G401 (cell line): Measurements from ENCODE around the gene GMDS. TPM values are rescaled to one million over a fixed set of nuclear protein-coding genes. Genes with fewer than 3 reads are reported as not detected.
A peak's percentile ranks its signal among the peaks of the same experiment; 100 is the strongest.

Source experiments
- DNase-seq: peaks from one replicate; pipeline ENCODE4 v3.0.0-alpha.2; 2015; ENCODE audit warnings: low spot score
- in situ Hi-C: cut with HindIII; loops from 2 replicates; pipeline ENCODE4 v1.10.0; 2016; ENCODE audit warnings: low sequenced_read_pairs, mixed read lengths
- total RNA-seq: library from RNA; depleted of rRNA; stranded (reverse); fragments of >200 nt; shearing (Covaris generic); gene quantifications from 2 replicates; pipeline ENCODE4 v1.2.3, GENCODE V29; 2014

The GMDS gene
- total RNA-seq, 1 experiment from 2014 or later = 5.8 TPM

DNA sequence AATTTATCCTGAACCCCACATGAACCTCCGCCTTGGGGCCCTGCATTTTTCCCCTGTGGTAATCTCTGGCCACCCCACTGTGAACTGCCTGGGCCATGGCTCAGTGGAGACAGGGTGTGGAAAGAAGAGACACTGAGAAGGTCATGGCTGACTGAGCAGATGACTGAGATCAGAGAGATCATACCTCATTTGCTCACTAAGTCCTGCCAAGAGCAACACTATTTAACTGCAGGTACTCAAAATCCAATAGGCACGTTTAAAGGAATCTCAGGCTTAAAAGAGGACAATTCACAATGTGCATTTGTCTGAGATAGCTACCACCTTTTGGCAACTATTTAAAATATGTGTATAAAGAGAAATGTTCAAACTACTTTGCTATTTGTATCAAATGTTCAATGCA lies 305.0 kb downstream of the GMDS start:
- in situ Hi-C loops = no loop called here
- DNase-seq = no peak

DNA sequence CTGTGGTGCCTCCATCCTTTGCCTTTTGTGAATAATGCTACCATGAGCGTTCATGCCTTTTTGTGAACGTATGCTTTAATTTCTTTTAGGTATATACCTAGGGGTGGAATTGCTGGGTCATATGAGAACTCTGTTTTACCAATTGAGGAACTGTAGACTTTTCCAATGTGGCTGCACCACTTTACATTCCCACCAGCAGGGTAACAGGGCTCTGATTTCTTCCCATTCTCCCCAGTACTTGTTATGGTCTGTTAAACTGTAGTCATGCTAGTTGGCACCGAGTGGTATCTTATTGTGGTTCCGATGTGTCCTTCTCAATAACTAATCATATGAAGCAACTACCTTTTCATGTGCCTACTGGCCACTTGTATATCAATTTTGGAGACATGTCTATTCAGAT lies 312.1 kb downstream of the GMDS start:
- no peak for DNase-seq
- in situ Hi-C loops = no loop called here

DNA sequence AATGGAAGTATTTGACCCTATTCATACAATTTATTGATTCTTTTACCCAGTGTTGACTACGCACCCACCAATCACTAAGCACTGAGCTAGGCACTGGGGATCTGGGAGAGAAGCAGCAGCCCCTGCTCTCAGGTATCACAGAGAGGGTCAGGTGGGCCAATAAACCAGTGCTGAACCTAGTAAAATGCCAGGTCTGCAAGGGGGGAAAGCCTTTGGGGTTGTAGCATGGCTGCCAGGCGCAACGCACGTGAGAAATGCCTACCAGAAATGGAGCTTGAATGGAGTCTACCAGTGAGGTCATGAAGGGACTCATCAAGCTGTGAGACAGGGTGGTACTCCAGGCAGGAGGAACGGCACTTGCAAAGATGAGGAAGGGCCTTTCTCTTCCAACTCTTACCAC lies 313.6 kb downstream of the GMDS start:
- no peak for DNase-seq
- in situ Hi-C loops = no loop called here

DNA sequence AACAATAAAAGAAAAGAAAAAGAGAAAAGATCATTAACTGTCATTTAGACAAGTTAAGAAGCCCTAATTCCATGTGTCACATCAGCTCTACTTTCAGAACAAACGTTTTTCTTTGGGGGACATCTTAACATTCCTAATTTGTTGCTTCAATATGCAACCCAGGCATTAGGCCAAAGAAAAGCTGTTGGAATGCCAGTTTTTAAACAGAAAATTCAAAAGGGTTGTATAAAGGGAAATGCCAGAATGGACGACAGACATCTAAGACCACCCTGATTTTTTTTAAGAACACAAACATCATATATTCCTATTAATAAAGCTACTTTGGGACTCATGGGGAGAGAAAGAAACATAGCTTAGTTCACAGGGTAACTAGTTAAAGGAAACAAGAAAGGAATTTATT lies 315.0 kb downstream of the GMDS start:
- peak; percentile 19 for DNase-seq
- in situ Hi-C loops = no loop called here

DNA sequence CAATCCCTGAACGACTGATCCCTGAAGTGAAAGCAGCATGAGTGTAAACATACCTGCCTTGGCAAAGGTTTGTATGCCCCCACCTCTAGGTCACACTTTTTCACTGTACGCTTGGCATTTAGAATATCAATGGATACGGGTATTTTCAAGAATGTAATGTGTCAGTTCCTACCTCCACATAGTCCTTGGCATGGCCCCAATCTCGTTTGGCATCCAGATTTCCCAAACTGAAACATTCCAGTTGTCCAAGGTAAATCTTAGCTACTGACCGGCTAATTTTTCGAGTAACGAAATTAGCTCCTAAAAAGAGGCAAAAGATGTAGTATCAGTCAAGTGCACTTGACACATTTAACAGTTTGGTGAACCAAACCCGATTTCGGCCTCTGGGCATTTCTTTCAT lies 315.5 kb downstream of the GMDS start:
- in situ Hi-C loops = no loop called here
- DNase-seq = no peak

DNA sequence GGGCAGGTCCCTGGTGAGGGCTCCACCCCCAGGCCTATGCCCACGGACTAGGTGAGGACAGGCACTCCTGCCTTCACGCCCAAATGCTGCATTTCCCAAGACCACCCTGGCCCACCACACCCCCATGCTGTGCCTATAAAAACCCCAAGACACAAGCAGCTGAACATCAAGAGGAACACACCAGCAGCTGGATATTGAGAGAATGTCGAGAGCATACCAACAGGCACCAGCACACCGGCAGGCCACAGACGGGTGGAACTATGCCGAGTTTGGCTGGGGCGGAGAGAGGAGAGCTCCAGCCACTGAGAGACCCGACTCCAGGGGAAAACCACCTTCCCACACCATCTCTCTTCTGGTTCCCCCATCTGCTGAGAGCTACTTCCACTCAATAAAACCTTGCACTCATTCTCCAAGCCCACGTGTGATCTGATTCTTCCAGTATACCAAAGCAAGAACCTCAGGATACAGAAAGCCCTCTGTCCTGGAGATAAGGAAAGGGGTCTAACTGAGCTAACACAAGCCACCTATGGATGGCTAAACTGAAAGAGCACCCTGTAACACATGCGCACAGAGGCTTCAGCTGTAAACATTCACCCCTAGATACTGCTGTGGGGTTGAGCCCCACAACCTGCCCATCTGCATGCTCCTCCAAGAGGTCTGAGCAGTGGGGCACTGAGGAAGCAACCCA lies 319.5 kb downstream of the GMDS start:
- no peak for DNase-seq
- in situ Hi-C loops = no loop called here

DNA sequence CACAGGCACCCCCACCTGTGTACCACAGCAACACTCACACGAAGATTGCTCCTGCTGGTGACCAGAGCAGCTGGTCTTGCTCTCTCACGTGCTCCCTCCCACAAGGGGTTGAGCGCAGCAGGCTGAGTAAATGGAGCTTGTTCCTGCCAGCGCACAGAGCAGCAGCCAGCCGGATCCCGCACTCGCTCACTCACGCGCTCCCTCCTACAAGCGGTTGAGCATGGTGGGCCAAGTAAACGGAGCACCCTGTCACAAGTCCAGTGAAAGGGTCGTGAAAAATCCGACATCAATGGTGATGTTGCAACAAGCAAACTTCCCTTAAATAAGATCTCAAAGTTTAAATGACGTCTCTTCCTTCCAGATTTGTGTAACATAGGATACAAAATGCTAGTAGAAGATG lies 322.0 kb downstream of the GMDS start:
- no peak for DNase-seq
- in situ Hi-C loops = no loop called here

DNA sequence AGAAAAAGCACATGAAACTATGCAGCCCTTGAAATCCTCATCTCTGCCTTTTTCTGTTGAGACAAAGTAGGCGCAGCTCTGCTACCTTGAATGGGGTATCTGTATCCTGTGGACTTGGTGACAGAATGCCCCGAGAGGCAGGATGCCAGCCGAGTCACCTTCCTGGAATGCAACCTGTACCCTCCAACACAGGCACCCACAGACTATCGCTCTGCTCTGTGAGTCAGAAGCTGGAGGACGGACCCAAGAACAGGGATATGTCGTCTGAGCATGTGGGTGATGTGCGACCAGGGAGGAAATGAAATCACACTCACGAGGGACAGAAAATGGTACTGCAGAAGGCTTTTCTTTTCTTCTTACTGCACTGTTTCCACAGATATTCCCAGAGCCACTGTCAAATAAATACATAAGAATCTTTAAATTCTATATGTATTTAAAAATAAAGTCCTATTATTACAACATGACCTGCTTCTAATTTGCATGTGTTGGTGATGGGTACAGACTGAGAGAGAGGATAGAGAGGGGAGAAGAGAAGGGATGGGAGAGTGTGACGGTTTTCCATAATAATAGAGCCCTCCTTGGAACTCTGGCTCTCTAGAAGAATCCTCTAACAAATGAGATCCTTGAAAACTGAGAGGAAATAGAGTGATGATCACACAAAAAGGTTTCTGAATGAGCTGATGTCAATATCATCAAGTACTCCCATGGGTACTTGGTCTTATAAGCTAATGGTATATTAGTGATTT lies 327.6 kb downstream of the GMDS start:
- in situ Hi-C loops = no loop called here
- DNase-seq = no peak

DNA sequence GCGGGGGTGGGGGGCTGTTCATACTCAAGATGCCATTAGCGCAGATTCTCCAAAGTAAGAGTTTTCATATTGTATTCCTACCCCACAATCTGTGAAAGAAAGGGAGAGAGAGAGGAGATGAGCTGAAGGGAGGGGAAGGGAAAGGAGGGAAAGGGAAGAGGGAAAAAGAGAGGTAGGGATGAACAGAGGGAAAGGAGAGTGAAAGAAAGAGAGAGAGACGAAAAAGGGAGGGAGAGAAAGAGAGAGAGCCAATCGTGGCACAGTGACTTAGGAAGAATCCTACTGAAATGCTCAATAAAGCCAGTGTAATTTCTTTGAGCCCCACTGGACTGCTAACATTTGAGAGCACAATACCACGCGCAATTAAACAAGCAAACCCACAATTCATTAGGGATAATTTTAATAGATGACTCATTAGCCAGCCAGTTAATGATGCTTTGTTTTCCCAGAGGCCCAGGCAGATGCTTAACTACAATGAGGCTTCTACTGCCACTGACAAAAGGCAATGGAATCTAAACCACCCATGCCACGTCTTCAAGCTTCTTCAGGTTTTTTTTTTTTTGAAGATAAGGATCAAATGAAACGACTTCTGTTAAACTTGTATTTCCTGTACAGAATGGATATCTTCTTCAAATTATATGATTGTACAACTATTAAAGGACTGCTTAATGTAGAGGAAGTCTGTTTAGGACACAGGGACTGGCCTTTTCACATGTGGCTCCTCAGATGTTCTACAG lies 328.9 kb downstream of the GMDS start:
- peak; percentile 3 for DNase-seq
- in situ Hi-C loops = no loop called here

DNA sequence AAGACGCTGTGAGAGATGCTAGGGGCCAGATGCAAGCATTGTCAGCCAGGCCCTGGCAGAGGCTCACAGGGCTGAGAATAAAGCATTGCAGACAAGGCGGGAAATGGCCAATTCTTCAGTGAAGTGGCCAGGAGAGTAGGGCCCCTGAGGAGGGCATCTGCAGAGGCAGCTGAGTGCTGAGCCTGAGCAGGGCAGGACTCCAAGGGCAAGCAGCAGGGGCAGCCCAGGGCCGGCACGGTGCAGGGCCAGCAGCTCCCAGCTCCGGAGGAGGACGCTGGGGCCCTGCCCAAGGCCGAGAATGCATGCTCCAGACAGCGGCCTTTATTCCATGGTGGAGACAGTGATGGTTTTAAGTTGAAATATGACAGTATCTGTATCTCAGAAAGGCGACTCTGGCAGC lies 330.2 kb downstream of the GMDS start:
- in situ Hi-C loops = no loop called here
- DNase-seq = peak; percentile 67

DNA sequence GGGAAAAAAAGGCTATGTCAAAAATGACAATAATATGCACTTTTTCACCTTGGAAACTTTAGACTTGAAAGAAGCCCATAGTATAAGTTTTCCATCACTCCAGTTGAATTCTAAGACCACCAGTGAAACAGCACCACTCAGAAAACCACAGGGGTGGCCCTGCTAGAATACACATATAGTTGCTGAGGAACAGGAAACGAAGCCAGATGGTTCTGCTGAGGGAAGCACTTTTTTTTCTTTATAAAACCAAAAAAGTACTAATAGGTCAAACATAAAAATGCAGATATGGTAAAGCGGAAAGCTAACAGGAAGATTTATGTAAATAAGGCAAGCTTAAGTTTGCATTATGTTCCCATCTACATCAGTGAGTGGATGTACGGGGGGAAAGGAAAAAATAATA lies 331.8 kb downstream of the GMDS start:
- in situ Hi-C loops = no loop called here
- DNase-seq = no peak

DNA sequence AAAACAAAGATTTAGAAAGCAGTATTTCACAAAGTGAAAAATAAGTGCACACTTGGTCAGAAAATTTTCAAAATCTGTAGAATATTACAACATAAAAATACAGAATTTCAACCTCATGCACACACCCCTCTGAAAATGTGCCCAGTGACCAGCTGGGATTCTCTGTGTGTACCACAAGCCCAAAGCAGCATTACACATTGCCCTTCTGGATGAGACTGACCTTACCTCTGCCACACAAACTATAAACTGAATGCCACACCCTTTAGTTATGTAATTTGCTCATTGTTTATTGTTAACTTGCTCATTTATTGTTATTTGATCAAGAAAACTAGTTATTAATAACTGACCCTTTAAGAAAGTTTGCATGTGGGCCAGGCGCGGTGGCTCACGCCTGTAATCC lies 332.7 kb downstream of the GMDS start:
- in situ Hi-C loops = no loop called here
- DNase-seq = no peak

DNA sequence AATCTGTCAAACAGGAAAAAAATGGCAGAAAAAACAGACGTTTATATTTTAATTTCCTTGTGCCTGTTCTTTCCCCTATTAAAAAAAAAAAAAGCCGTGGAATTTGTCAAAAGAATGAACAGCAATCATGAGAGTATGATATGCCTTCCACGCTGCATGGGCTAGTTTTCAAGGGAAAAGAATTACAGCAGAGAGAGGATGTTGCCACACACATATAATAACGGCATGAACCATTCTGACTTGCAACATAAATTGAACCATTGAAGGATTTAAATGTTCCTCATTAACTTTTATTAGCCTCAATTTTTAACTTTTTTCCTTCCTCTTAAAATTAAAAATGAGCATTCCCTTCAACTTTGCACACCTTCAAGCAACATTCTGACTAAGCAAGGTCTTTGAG lies 333.9 kb downstream of the GMDS start:
- DNase-seq = no peak
- in situ Hi-C loops = no loop called here

DNA sequence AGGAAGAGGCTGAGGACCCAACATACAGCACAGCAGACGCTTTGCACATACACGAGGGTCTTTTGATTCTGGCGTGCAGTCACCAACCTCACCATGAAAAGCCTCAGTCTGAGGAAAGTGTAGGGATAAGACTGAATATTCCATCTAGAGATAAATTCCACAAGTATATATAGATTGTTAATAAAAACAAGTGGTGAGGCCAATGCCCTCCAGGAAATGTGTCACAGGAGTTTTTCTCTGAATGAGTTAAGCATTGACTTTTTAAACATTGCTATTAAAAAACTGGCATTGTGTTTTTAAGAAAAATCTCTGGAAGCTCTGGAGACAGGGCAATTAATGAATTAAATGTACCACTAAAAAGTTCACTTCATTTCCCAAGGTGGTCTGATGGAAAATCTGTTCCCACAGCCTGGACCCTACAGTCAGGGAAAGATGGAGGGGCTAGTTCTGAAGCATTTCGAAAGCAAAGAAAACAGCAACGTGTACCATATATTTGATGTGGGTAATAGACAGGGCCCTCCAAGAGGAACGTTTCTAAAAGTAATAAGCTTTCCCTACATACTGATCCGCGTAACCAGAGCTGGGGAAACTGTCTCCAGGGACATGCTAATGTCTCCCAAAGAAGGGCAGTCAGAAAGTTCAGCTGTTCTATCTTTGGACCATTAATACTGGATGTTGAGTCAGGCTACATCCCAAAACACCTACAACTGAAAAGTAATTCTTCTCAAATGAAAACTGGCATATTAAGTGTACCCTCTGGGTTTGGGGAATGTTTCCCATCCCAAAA lies 334.6 kb downstream of the GMDS start:
- no peak for DNase-seq
- in situ Hi-C loops = no loop called here

DNA sequence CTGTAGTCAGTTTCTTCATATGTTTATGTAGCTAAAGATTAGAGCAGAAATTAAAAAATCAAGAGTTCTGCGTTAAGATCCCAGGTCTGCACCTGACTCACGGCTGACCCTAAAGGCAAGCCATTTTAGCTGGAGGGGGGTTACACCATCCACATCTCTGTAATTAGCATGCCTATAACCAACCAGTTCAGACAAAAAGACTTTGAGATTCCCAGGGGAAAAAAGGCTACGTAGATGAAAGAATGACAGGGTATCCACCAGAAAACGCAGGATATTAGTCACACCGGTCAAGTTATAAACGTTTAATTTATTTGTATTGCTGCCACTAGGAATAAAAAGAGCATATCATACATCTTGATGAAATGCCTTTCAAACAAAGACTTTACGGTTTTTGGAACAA lies 336.6 kb downstream of the GMDS start:
- no peak for DNase-seq
- in situ Hi-C loops = no loop called here

DNA sequence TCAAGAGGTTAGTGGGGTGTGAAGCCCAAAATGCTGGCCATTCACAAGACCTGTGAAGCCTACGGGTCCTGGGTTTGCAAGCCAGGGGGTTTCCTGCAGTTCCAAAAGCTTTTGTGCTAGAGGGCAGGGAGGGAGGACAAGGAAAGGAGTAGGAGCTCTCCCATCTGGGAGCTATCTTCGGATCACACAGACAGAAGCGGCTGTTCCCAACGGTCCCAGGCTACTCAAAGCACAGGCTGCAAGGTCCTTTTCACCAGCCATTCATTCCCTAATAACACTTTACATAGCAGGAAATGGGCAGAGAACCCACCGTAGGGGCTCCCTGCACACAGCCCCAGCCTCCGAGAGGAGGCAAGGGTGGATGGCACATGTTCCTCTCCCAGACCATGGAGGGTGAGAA lies 338.8 kb downstream of the GMDS start:
- in situ Hi-C loops = no loop called here
- DNase-seq = no peak

DNA sequence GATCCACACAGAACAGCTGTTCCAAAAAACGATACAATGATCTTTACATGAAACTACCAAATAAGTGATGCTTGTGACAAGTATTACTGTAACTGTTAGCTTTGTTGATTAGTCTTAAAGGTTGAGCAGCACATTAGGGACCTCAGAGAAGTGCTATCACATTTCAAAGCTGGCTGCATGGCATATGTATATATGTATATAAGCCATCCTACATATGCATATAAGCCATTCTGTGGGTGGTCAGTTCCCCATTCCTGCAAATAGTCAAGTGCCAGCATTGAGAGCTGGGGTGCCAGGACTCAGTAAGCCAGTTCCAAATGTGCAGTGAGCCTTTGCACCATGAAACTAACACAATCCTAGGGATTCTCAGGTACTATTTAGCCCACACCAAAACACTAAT lies 339.4 kb downstream of the GMDS start:
- in situ Hi-C loops = no loop called here
- no peak for DNase-seq

DNA sequence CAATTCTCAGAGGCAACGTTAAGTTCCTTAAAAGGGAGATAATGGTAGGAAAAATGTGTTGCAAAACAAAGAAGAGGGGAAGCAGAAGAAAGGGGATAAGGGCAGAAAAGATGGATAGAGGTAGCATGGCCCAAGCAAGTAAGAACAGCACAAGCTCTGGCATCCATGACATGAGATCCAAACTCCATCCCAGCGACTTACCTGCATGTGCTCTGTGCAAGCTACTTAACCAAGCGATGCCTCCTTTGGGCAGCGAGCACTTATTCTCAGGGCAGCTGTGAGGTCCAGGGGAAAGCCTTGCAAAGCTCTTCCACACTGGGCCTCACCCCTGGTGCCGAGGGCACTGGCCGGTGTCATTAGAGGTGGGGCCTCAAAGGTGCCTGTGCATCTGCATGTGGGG lies 340.5 kb downstream of the GMDS start:
- in situ Hi-C loops = no loop called here

DNA sequence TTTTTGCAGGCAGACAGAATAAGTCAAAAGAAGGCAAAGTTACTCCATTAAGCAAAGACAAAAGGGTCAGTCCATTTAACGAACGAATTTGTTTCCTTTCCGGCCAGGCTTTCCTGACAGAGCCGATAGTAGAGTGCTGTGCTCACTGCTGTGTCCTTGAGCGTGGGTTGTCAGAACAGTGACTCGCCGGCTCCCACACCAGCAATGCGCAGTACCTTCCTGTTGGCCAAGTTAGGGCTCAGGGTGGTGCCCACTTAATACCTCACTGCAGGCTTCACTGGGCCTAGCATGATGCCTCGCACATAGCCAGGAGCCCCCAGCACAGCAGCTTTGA lies 341.0 kb downstream of the GMDS start:
- no peak for DNase-seq
- in situ Hi-C loops = no loop called here

More for the DNA sequence above, 340.5 kb downstream of the GMDS start:
- no peak for DNase-seq
